Naive B cell (primary cell): ENCODE results near the gene MINDY4. TPM values are rescaled to one million over a fixed set of nuclear protein-coding genes. Genes with fewer than 3 reads are reported as not detected.

ENCODE experiments used
- ATAC-seq, 2 donors: fragments of 150-1000 bp; cut with Tn5 transposase; 2 replicates each; pipeline ENCODE4 v1.10.0; 2021; ENCODE audit warnings: low read depth in 2 of 2, mild to moderate bottlenecking in 2 of 2, moderate library complexity in 2 of 2
- DNase-seq: peaks from one replicate; pipeline ENCODE4 v3.0.0; 2022
- H3K27ac Mint-ChIP-seq, 6 donors: one replicate each; pipeline ENCODE4 v1.8.0; 2020 to 2022; ENCODE audit warnings: mild to moderate bottlenecking in 6 of 6, mixed read lengths in 6 of 6, moderate library complexity in 5 of 6, inconsistent platforms in 2 of 6
- H3K27me3 Mint-ChIP-seq, 3 donors: one replicate each; pipeline ENCODE4 v1.8.0; 2021 to 2022; ENCODE audit warnings: mixed read lengths in 3 of 3, mild to moderate bottlenecking in 1 of 3
- H3K36me3 Mint-ChIP-seq, 2 donors: one replicate each; pipeline ENCODE4 v1.8.0; 2020 to 2022; ENCODE audit warnings: mixed read lengths in 2 of 2, inconsistent platforms in 1 of 2, mild to moderate bottlenecking in 1 of 2
- H3K4me1 Mint-ChIP-seq, 3 donors: one replicate each; pipeline ENCODE4 v1.8.0; 2020 to 2022; ENCODE audit warnings: mixed read lengths in 3 of 3, inconsistent platforms in 1 of 3, mild to moderate bottlenecking in 1 of 3, moderate library complexity in 1 of 3
- H3K4me3 Mint-ChIP-seq, 8 donors: one replicate each; pipeline ENCODE4 v1.8.0; 2020 to 2022; ENCODE audit warnings: mild to moderate bottlenecking in 8 of 8, mixed read lengths in 8 of 8, moderate library complexity in 8 of 8, inconsistent platforms in 2 of 8
- H3K9me3 Mint-ChIP-seq, 7 donors: one replicate each; pipeline ENCODE4 v1.8.0; 2020 to 2022; ENCODE audit warnings: mixed read lengths in 7 of 7, mild to moderate bottlenecking in 5 of 7, inconsistent platforms in 2 of 7, moderate library complexity in 1 of 7
- polyA plus RNA-seq, 6 donors: library from polyadenylated mRNA; unstranded; fragments of 300-500 nt; fragmentation: Illumina TruSeq; gene quantifications; one replicate each; pipeline ENCODE4 v1.2.3, GENCODE V29; 2021; ENCODE audit warnings: low read depth in 6 of 6

The MINDY4 gene
- under 1 TPM in 2 of 6 donors, not detected in 4; 0.14 to 0.16 TPM for polyA plus RNA-seq

- DNase-seq, result peak; percentile 37
- Mint-ChIP-seq H3K27me3 (peaks cover 0 to 9% (median 0%) of the 10 kb centered on the region in 3 donors), H3K4me1 (peaks cover 5 to 11% (median 6%) of the 10 kb centered on the region in 3 donors), H3K4me3 (peak within 1 kb of the TSS; percentile 83 to 93 (median 89)), H3K36me3 (no peaks in the 10 kb centered on the region), H3K9me3 (no peaks in the 10 kb centered on the region), H3K27ac (peak within 1 kb of the TSS; percentile 20 to 86 (median 79))
- peak; percentile 85 to 88 for ATAC-seq
Measured at GRCh38 chr7:30771174-30771879, at the start of gene MINDY4. Gene MINDY4, plus strand, starts transcription at chr7:30771417. Its CDS starts 77 bp downstream, at chr7:30771494.

DNA sequence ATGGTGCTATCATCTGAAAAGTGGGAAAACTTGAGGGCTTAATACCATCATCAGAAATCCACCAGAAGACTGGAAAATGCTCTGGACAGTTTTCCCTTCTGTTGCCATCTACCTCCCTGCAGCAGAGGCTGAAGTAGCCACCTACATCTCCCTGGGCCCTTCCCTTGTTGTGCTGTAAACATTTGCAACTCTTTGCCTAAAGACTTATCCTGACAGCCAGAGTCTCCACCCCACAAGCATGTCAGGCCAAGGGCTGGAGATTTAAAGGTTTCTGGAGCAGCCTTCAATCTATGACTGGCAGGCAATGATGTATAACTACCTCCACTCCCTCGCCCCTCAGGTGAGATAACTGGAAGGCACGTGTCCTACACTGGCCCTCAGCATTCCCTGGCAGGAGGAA is 49.0 kb upstream of the MINDY4 start:
- Mint-ChIP-seq H3K27me3 (peaks cover 9 to 36% (median 25%) of the 10 kb centered on the region in 3 donors), H3K4me1 (peaks cover 3 to 4% (median 3%) of the 10 kb centered on the region in 3 donors), H3K4me3 (no peak overlapping the region), H3K27ac (peak overlapping the region in 1 of 6 donors; percentile 66), H3K36me3 (peaks cover 8 to 18% of the 10 kb centered on the region in 2 donors), H3K9me3 (peaks cover 13 to 27% (median 20%) of the 10 kb centered on the region in 7 donors)
- ATAC-seq (no peak), DNase-seq (no peak)

DNA sequence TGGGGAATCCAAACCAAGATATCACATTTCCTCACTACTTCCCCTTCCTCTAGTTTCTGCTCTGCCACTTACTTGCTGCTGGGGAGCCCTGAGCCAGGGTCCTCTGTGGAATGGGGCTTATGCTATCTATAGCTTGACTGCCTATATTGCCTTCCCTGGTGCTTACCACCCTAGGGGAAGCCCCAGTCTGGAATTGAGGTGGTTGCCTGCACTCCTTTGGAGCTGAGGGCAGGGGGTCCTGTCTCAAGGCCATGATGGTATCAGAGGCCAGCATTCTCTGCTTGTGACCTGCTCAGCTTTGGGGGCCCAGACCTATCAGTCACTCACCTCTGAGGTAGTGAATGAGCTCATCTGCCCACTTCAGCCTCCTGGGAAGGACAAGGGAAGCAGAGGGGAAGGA is 48.5 kb upstream of the MINDY4 start:
- DNase-seq, result no peak
- peaks cover 6 to 9% (median 7%) of the 10 kb centered on the region in 3 donors for H3K4me1 Mint-ChIP-seq
- no peak overlapping the region for H3K27ac Mint-ChIP-seq
- peaks cover 9 to 36% (median 25%) of the 10 kb centered on the region in 3 donors for H3K27me3 Mint-ChIP-seq
- peaks cover 8 to 18% of the 10 kb centered on the region in 2 donors for H3K36me3 Mint-ChIP-seq
- H3K9me3 Mint-ChIP-seq, result peaks cover 11 to 24% (median 19%) of the 10 kb centered on the region in 7 donors
- no peak overlapping the region for H3K4me3 Mint-ChIP-seq
- ATAC-seq, result no peak

- no peak overlapping the region for H3K4me3 Mint-ChIP-seq
- H3K36me3 Mint-ChIP-seq, result peaks cover 0 to 10% of the 10 kb centered on the region in 2 donors
- ATAC-seq (no peak), DNase-seq (no peak)
- peaks cover 10 to 13% (median 10%) of the 10 kb centered on the region in 3 donors for H3K4me1 Mint-ChIP-seq
- H3K27ac Mint-ChIP-seq, result no peak overlapping the region
- peaks cover 6 to 13% (median 9%) of the 10 kb centered on the region in 7 donors for H3K9me3 Mint-ChIP-seq
- peaks cover 5 to 36% (median 25%) of the 10 kb centered on the region in 3 donors for H3K27me3 Mint-ChIP-seq
Measured at GRCh38 chr7:30723776-30724175, 47.4 kb upstream of the MINDY4 start.

DNA sequence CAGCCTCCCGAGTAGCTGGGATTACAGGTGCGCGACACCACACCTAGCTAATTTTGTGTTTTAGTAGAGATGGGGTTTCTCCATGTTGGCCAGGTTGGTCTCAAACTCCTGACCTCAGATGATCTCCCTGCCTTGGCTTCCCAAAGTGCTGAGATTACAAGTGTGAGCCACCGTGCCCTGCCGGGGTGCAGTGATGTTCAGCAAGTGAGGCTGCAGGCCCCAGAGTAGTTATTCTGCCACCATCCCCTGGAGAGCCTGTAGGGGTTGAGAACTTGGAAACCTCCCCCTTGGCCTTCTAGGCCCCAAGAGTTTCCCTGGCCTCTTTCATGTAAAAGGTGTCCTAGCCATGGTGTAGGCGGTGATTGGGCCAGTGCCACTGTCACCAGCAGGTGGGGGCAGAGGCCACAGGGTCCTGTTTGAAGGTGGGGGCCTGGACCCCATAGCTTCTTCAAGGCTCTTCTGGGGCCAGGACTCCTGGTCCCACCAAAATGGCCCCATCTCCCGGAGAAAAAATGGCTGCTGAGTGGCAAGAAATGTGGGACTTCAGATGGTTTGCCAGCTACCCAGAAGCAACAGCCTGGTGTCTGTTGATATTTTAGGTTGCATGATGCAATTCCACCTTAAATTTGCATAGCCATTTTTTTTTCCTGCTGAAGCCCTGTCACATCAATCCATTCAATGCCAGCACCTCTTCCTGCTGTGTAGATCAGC is 44.8 kb upstream of the MINDY4 start:
- DNase-seq (no peak), ATAC-seq (no peak)
- Mint-ChIP-seq H3K27ac (no peak overlapping the region), H3K4me3 (peak overlapping the region in 1 of 8 donors; percentile 18), H3K27me3 (peaks cover 7 to 29% (median 26%) of the 10 kb centered on the region in 3 donors), H3K36me3 (no peaks in the 10 kb centered on the region), H3K9me3 (peaks cover 0 to 1% (median 0%) of the 10 kb centered on the region in 7 donors), H3K4me1 (peaks cover 10 to 15% (median 13%) of the 10 kb centered on the region in 3 donors)

DNA sequence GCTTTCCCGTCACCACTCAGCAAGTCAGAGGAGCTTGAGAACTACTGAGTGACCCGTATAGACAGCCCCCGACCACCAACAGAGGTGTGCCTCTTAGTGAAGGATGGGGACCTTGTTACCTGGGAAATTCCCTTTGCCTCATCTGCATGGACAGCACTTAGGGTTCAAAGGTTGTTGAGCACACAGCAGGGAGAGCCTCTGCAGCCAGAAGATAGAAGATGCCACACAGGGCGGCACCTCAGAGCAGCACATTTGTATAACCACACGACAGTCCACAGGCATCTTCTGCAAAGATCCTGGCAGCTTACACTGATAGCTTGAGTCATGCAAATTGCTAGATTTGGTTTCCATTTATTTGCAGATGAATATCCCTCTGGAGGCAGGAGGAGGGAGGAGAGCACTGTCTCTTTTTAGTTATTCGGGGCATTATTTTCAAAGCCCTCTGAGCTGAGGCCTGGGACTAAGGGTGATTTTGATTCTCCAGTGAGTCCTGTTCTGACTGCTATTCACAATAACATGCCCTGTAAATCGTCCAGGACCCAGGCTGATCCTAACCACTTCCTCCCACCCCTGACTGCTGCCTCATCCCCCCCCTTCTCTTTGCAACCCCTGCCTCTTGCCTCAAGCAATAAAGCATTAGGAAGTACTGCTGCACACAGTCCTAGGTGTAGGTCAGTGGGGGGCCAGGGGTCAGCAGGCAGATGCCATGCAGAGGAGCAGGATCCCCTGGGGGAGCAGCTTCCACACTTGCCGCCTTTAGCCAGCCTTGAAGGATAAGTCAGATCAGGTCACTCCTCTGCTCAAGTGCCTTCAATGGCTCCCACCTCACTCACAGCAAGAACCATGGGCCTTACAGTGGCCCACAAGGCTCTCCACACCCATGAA is 43.9 kb upstream of the MINDY4 start:
- H3K4me1 Mint-ChIP-seq, result peaks cover 10 to 15% (median 13%) of the 10 kb centered on the region in 3 donors
- H3K27me3 Mint-ChIP-seq, result peaks cover 11 to 28% (median 28%) of the 10 kb centered on the region in 3 donors
- peak overlapping the region in 1 of 8 donors; percentile 18 for H3K4me3 Mint-ChIP-seq
- H3K9me3 Mint-ChIP-seq, result peaks cover 0 to 1% (median 0%) of the 10 kb centered on the region in 7 donors
- ATAC-seq (peak; percentile 47 to 58), DNase-seq (no peak)
- H3K36me3 Mint-ChIP-seq, result no peaks in the 10 kb centered on the region
- H3K27ac Mint-ChIP-seq, result peak overlapping the region in 1 of 6 donors; percentile 52

DNA sequence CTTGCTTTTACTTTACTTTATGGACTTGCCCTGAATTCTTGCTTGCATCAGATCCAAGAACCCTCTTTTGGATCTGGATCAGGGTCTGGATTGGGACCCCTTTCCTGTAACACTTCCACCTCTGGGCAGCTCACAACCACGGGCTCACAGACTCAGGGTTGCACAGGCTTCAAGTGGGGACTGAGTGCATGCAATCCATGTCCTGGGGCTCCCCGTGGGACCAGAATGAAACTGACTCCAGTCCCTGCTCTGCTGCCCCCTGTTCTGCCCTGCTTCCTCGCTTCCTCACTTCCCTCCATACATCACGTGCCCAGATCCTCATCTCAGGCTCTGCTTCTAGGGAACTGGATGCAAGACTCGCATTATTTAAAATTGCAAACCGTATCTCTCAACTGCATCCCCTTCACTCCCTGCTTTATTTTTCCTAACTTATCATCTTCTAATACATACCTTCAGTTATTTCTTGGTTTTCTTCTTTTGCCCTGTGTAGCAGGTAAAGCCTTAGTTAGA is 42.6 kb upstream of the MINDY4 start:
- Mint-ChIP-seq H3K4me1 (peaks cover 10 to 15% (median 13%) of the 10 kb centered on the region in 3 donors), H3K36me3 (no peaks in the 10 kb centered on the region), H3K27me3 (peaks cover 11 to 22% (median 19%) of the 10 kb centered on the region in 3 donors), H3K27ac (peak overlapping the region in 1 of 6 donors; percentile 51), H3K4me3 (peak overlapping the region in 1 of 8 donors; percentile 0), H3K9me3 (peaks cover 0 to 1% (median 0%) of the 10 kb centered on the region in 7 donors)
- no peak for ATAC-seq
- DNase-seq, result no peak

DNA sequence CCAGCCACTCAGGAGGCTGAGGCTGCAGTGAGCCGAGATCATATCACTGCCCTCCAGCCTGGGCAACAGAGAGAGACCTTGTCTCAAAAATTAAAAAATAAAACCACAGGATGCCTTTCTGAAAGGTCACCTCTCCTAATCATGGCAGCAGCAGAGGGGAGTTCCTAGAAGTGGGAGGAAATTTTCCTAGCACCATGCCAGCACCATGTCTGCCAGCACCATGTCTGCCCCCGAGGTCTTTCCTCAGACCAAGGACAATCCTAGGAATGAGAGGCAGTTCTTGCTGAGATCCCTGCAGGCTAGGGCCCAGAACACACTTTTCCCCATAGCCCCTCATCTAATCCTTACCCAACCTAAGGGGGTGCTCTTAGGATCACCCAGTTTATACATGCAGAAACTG is 41.6 kb upstream of the MINDY4 start:
- no peak for DNase-seq
- ATAC-seq, result no peak
- Mint-ChIP-seq H3K27ac (no peak overlapping the region), H3K4me1 (peaks cover 10 to 15% (median 13%) of the 10 kb centered on the region in 3 donors), H3K27me3 (peaks cover 7 to 27% (median 19%) of the 10 kb centered on the region in 3 donors), H3K9me3 (peaks cover 0 to 1% (median 0%) of the 10 kb centered on the region in 7 donors), H3K36me3 (no peaks in the 10 kb centered on the region), H3K4me3 (no peak overlapping the region)

GRCh38 chr7:30730097-30730496 is 41.1 kb upstream of the MINDY4 start:
- H3K27me3 Mint-ChIP-seq, result peaks cover 7 to 30% (median 19%) of the 10 kb centered on the region in 3 donors
- no peak for ATAC-seq
- no peaks in the 10 kb centered on the region for H3K36me3 Mint-ChIP-seq
- no peak for DNase-seq
- no peak overlapping the region for H3K27ac Mint-ChIP-seq
- H3K9me3 Mint-ChIP-seq, result peaks cover 0 to 1% (median 0%) of the 10 kb centered on the region in 7 donors
- H3K4me1 Mint-ChIP-seq, result peaks cover 10 to 15% (median 13%) of the 10 kb centered on the region in 3 donors
- peak overlapping the region in 1 of 8 donors; percentile 6 for H3K4me3 Mint-ChIP-seq

DNA sequence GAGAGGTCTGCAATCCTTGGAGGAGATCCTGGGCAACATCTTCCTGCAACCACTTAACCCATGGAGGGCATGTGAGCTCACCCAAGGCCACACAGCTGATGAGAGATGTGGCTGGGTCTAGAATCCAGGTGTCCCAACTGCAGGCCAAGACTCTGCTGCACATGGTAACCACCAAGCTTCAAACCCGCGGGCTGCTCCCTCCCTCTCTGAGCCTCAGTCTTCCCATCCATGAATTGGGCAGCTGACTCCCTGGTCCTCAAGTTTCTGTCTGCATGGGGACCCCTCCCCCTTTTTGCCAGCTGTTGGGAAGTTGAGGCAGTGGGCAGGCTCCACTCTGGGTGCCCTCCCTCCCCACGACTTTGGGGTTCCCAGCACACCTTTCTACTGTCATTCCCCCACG is 40.2 kb upstream of the MINDY4 start:
- Mint-ChIP-seq H3K27me3 (peaks cover 7 to 30% (median 19%) of the 10 kb centered on the region in 3 donors), H3K36me3 (no peaks in the 10 kb centered on the region), H3K9me3 (peaks cover 0 to 1% (median 0%) of the 10 kb centered on the region in 7 donors), H3K27ac (peak overlapping the region in 1 of 6 donors; percentile 63), H3K4me3 (no peak overlapping the region), H3K4me1 (peaks cover 10 to 15% (median 13%) of the 10 kb centered on the region in 3 donors)
- no peak for ATAC-seq
- DNase-seq, result no peak

DNA sequence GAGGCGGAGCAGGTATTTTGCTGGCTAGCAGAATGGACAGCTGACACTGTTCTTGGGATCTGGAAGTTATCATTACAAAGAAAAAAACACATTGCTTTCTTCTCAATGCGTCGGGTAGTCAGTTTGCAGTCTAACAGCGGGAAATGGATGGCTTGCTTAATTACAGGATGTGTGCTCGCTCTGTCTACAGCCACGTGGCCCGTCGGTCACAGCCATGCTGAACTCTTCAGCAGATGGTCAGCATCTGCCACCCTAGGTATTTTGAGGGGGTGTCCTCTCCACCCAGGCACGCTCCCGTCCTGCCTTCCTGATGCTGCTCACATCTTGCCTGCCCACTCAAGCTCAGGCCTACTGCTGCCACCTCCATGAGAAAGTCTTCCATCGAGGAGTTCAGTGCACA is 39.6 kb upstream of the MINDY4 start:
- ATAC-seq, result no peak
- H3K9me3 Mint-ChIP-seq, result peaks cover 0 to 1% (median 0%) of the 10 kb centered on the region in 7 donors
- H3K4me3 Mint-ChIP-seq, result no peak overlapping the region
- H3K4me1 Mint-ChIP-seq, result peaks cover 10 to 15% (median 13%) of the 10 kb centered on the region in 3 donors
- no peaks in the 10 kb centered on the region for H3K36me3 Mint-ChIP-seq
- no peak overlapping the region for H3K27ac Mint-ChIP-seq
- peaks cover 7 to 30% (median 19%) of the 10 kb centered on the region in 3 donors for H3K27me3 Mint-ChIP-seq
- DNase-seq, result no peak

DNA sequence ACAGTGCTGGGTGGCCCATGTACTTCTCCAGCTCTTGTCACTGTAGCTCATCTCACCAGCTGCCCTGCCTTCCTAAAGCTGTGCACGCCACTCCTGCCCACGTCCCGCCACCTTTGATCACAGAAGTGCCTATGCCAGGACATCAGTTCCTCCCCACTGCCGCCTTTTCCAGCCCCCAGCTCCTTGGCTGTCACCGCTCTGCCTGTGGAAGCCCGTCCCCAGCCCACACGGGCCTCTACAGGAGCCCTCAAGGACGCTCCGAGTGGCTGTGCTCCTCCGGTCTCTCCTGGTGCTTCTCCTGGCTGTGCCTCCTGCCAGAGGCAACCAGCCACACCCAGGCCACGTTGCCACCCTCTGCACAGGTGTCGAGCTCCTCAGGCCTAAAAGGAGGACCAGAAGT is 38.6 kb upstream of the MINDY4 start:
- peaks cover 4 to 10% (median 5%) of the 10 kb centered on the region in 3 donors for H3K4me1 Mint-ChIP-seq
- H3K4me3 Mint-ChIP-seq, result no peak overlapping the region
- H3K27ac Mint-ChIP-seq, result peak overlapping the region in 1 of 6 donors; percentile 82
- peaks cover 11 to 30% (median 25%) of the 10 kb centered on the region in 3 donors for H3K27me3 Mint-ChIP-seq
- no peak for ATAC-seq
- no peaks in the 10 kb centered on the region for H3K36me3 Mint-ChIP-seq
- peaks cover 0 to 1% (median 0%) of the 10 kb centered on the region in 7 donors for H3K9me3 Mint-ChIP-seq
- DNase-seq, result no peak
